VCaP (cell line): Measurements from ENCODE around the gene GGTA1.
A peak's percentile ranks its signal among the peaks of the same experiment; 100 is the strongest.

Source experiments
- H3K27ac ChIP-seq: fragments of 450-650 bp; 2 replicates; pipeline ENCODE4 v1.5.1; 2017
- CTCF ChIP-seq: fragments of 450-650 bp; conservative IDR thresholded peaks from 2 replicates; pipeline ENCODE4 v1.5.1; 2017; ENCODE audit warnings: mild to moderate bottlenecking, moderate library complexity

The GGTA1 gene

DNA sequence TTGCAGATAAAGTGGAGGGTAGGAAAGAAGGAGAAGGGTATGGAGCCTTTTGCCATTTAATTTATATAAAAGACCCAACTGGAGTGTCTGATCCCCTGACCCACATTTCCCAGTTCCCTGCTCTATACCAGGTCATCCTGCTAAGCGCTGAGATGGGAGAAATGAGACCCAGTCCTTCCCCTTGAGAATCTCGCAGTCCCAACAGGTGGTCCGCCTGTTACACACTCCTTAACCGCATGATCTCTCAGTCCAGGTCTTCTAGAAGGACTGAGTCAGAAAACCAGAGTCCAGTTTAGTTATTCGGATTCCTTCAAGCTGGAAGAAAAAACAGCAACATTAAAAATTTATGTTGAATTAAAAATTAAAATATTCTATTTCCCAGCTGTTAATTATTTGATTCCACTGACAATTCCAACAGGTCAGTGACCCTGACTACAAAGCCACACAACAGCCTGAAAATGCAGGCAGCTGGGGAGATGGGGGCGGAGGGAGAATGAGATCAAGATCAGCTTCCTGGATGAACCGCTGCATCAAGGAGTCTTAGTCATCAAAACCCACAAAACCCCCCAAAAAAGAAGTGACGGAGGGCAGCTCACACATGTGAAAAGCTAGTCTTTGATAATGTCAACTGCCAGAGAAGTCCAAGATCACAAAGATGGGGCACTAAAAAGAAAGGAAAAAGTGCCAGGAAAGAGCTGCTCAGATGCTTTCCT lies 44.0 kb downstream of the GGTA1 start:
- H3K27ac ChIP-seq = no peak overlapping the region
- no peak for TF ChIP-seq CTCF

DNA sequence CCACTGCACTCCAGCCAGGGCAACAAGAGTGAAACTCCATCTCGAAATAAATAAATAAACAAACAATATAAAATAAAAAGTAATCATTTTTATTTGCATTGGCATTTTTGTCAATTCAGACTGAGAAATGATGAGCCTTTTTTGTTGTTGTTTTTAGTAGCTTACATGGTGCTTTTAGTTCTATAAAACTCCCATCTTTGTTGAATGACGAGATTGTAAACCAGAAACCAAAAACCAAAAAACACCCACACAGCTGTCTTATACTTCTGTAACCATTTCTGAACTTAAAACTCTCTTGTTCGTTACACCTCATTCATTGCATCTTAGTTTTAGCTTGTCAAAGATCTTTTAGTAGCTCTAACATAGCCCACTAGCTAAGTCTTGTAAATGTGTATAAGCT lies 44.7 kb downstream of the GGTA1 start:
- no peak for TF ChIP-seq CTCF

DNA sequence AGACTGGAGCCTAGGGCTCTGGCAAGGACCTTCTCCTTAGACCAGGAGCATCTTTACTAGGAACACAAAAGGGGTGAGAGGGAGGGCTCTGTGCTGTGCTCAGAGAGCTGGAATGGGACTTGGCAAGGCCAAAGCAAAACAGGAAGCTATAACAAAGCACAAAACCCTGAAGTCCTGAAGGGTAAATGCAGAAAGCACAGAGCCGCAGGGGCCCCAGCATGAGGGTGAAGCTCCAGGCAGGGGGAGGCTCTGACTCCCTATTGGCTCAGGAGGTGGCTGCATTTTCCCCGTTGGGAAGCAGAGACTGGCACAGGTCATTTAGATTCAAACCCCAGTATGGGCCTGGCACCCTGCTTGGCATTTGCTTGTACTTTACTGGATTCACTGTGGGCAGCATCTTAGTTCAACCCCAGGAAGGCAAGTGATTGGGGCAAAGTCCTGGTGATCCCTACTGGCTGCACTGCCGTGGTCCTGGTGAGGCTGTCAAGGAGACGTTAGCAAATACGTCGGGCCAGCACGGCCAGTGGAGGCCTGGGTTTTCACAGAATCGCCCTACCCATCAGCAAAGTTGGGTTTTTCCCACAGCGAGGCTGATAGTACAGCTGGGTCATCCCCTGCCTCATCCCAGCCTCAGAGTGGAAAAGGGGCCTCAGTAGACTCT lies 46.3 kb downstream of the GGTA1 start:
- TF ChIP-seq CTCF = no peak
- peak overlapping the region; percentile 47 for H3K27ac ChIP-seq

More for the DNA sequence above, 44.7 kb downstream of the GGTA1 start:
- H3K27ac ChIP-seq = no peak overlapping the region

- no peak overlapping the region for H3K27ac ChIP-seq
- no peak for TF ChIP-seq CTCF
Measured at GRCh38 chr9:121452085-121452484, 47.6 kb downstream of the GGTA1 start.

GRCh38 chr9:121451586-121451985 lies 48.1 kb downstream of the GGTA1 start:
- H3K27ac ChIP-seq = no peak overlapping the region
- TF ChIP-seq CTCF = no peak

- peak overlapping the region; percentile 64 for H3K27ac ChIP-seq
- TF ChIP-seq CTCF = no peak
Measured at GRCh38 chr9:121450241-121450640, 49.4 kb downstream of the GGTA1 start.

DNA sequence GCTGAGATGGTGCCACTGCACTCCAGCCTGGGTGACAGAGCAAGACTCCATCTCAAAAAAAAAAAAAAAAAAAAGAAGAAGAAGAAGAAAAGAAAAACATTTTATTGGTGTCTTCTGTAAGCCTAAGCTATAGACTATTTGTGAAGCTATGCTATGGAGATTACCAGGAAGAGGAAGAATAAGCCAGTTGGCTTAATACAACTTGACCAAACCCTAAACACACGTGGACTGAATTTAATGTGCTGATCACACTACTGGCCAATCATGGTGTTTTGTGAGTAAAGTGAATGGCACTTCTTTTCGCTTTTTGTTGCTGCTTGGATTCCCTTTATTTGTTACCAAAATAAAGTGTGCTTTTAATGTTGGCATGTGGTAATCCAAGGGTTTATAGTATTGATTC lies 49.9 kb downstream of the GGTA1 start:
- TF ChIP-seq CTCF = no peak
- peak overlapping the region; percentile 64 for H3K27ac ChIP-seq
